ENCODE data around the gene DMD.

GRCh38 chrX:33171041-33171440, 40.3 kb downstream of the DMD start:
- TF ChIP-seq CTCF (IDR thresholded peaks at IDR 0.05) (no peak), EP300 (IDR thresholded peaks at IDR 0.05) (no peak), POLR2AphosphoS5 (IDR thresholded peaks at IDR 0.05) (no peak), POLR2A (IDR thresholded peaks at IDR 0.05) (no peak)
